Effector memory CD4-positive, alpha-beta T cell (primary cell): Measurements from ENCODE around the gene PCDHB15.
"Not testable (repeated sequence)": the region's sequence is repeated elsewhere in the genome, so short reads cannot be mapped to it uniquely, and the experiment has no call there.

ENCODE experiments used
- DNase-seq, 3 donors: peaks; one replicate each; pipeline ENCODE4 v3.0.0-alpha.2; 2020
- H3K27ac ChIP-seq: 2 replicates; pipeline ENCODE4 v1.7.0; 2013; ENCODE audit warnings: mild to moderate bottlenecking, low read length, moderate library complexity; ENCODE audit not compliant: insufficient read depth, poor library complexity, severe bottlenecking
- H3K27me3 ChIP-seq: replicated peaks from 2 replicates; pipeline ENCODE4 v1.7.0; 2013; ENCODE audit warnings: mild to moderate bottlenecking, low read length; ENCODE audit not compliant: insufficient read depth, control insufficient read depth, poor library complexity, severe bottlenecking
- H3K36me3 ChIP-seq: 2 replicates; pipeline ENCODE4 v1.7.0; 2013; ENCODE audit warnings: mild to moderate bottlenecking, low read length, moderate library complexity; ENCODE audit not compliant: control insufficient read depth, insufficient read depth
- H3K4me1 ChIP-seq: 2 replicates; pipeline ENCODE4 v1.7.0; 2013; ENCODE audit warnings: low read length, mild to moderate bottlenecking; ENCODE audit not compliant: control insufficient read depth, insufficient read depth, poor library complexity, severe bottlenecking
- H3K4me3 ChIP-seq: 2 replicates; pipeline ENCODE4 v1.7.0; 2013; ENCODE audit warnings: low read length, low read depth, mild to moderate bottlenecking; ENCODE audit not compliant: insufficient read depth, poor library complexity, severe bottlenecking
- H3K9me3 ChIP-seq: 2 replicates; pipeline ENCODE4 v1.7.0; 2013; ENCODE audit warnings: mild to moderate bottlenecking, low read length, moderate library complexity; ENCODE audit not compliant: control insufficient read depth

PCDHB15 gene

GRCh38 chr5:141215504-141215903, 29.7 kb upstream of the PCDHB15 start:
- H3K27ac ChIP-seq, H3K36me3 ChIP-seq, H3K4me3 ChIP-seq, H3K27me3 ChIP-seq, H3K9me3 ChIP-seq, DNase-seq, H3K4me1 ChIP-seq: not testable (repeated sequence)

GRCh38 chr5:141216035-141216434, 29.2 kb upstream of the PCDHB15 start:
- not testable (repeated sequence) for H3K9me3 ChIP-seq, H3K4me1 ChIP-seq, H3K27ac ChIP-seq, DNase-seq, H3K4me3 ChIP-seq, H3K27me3 ChIP-seq, H3K36me3 ChIP-seq

GRCh38 chr5:141223112-141223783, 21.9 kb upstream of the PCDHB15 start, which contains the start of gene PCDHB14:
PCDHB14 (plus strand) TSS chr5:141223343; CDS start chr5:141223506, 163 bp downstream.
- DNase-seq: no peak
- Histone ChIP-seq H3K27ac (no peak within 1 kb of the TSS), H3K36me3 (no peaks in the 10 kb centered on the region), H3K27me3 (peaks cover 11% of the 10 kb centered on the region), H3K9me3 (peaks cover under 1% of the 10 kb centered on the region), H3K4me3 (no peak within 1 kb of the TSS), H3K4me1 (no peaks in the 10 kb centered on the region)

GRCh38 chr5:141224844-141225243, 20.4 kb upstream of the PCDHB15 start:
- H3K27ac ChIP-seq, H3K4me3 ChIP-seq, H3K9me3 ChIP-seq, DNase-seq, H3K36me3 ChIP-seq, H3K4me1 ChIP-seq: not testable (repeated sequence)
- peaks cover 11% of the 10 kb centered on the region for H3K27me3 ChIP-seq

GRCh38 chr5:141225421-141225820, 19.8 kb upstream of the PCDHB15 start:
- H3K4me1 ChIP-seq, H3K36me3 ChIP-seq, H3K9me3 ChIP-seq, H3K4me3 ChIP-seq, H3K27ac ChIP-seq, DNase-seq: not testable (repeated sequence)
- H3K27me3 ChIP-seq: peaks cover 11% of the 10 kb centered on the region

GRCh38 chr5:141234109-141234667, 11.0 kb upstream of the PCDHB15 start:
- Histone ChIP-seq H3K27ac (no peak overlapping the region), H3K4me3 (no peak overlapping the region), H3K36me3 (no peaks in the 10 kb centered on the region), H3K27me3 (no peaks in the 10 kb centered on the region), H3K4me1 (no peaks in the 10 kb centered on the region), H3K9me3 (peaks cover 14% of the 10 kb centered on the region)
- no peak for DNase-seq

- H3K36me3 ChIP-seq, H3K27me3 ChIP-seq, DNase-seq, H3K4me1 ChIP-seq, H3K27ac ChIP-seq, H3K4me3 ChIP-seq: not testable (repeated sequence)
- H3K9me3 ChIP-seq: peaks cover 24% of the 10 kb centered on the region
Measured at GRCh38 chr5:141235922-141236321, 9.3 kb upstream of the PCDHB15 start.

GRCh38 chr5:141236516-141237313, 8.5 kb upstream of the PCDHB15 start:
- H3K27ac ChIP-seq: no peak overlapping the region
- no peaks in the 10 kb centered on the region for H3K27me3 ChIP-seq
- DNase-seq: no peak
- peaks cover 24% of the 10 kb centered on the region for H3K9me3 ChIP-seq
- no peaks in the 10 kb centered on the region for H3K4me1 ChIP-seq
- H3K36me3 ChIP-seq: no peaks in the 10 kb centered on the region
- no peak overlapping the region for H3K4me3 ChIP-seq

GRCh38 chr5:141241496-141241895, 3.7 kb upstream of the PCDHB15 start:
- Histone ChIP-seq H3K4me3 (no peak overlapping the region), H3K36me3 (no peaks in the 10 kb centered on the region), H3K27me3 (no peaks in the 10 kb centered on the region), H3K27ac (no peak overlapping the region), H3K4me1 (no peaks in the 10 kb centered on the region), H3K9me3 (peaks cover 30% of the 10 kb centered on the region)
- no peak for DNase-seq

GRCh38 chr5:141246971-141247370, 1.8 kb downstream of the PCDHB15 start:
- not testable (repeated sequence) for H3K27ac ChIP-seq, H3K4me3 ChIP-seq, H3K36me3 ChIP-seq, DNase-seq, H3K4me1 ChIP-seq, H3K27me3 ChIP-seq
- H3K9me3 ChIP-seq: peaks cover 37% of the 10 kb centered on the region
